MCF 10A (cell line): ENCODE measurements around the gene ACO1. TPM values are rescaled to one million over a fixed set of nuclear protein-coding genes. Genes with fewer than 3 reads are reported as not detected.
"Not testable (repeated sequence)": the region's sequence is repeated elsewhere in the genome, so short reads cannot be mapped to it uniquely, and the experiment has no call there.

Experiments
- BruUV-seq: library from RNA; stranded (reverse); fragments of 400-500 nt; replicated peaks from 2 replicates; lab custom pipeline; 2021; lab: Mats Ljungman, UMichigan
- CTCF ChIA-PET: fragments of 300-600 bp; sonication (Branson Sonifier 250); formaldehyde crosslinking; extraction: SDS; loops from one replicate; lab custom pipeline; 2021; ENCODE audit warnings: antibody characterized with exemption, inconsistent platforms; lab: Yijun Ruan, JAX
- POLR2A ChIA-PET: fragments of 300-600, 350-650 bp; sonication (Branson Sonifier 250); formaldehyde crosslinking; extraction: SDS; loops from one replicate; lab custom pipeline; 2020; ENCODE audit warnings: antibody characterized with exemption, inconsistent platforms; lab: Yijun Ruan, JAX
- DNase-seq: peaks from one replicate; pipeline ENCODE4 v3.0.0-alpha.2; 2018; ENCODE audit not compliant: unreplicated experiment
- H3K27ac Mint-ChIP-seq: one replicate; pipeline ENCODE4 v1.8.0; 2022; ENCODE audit warnings: mild to moderate bottlenecking, low read depth, mixed read lengths; ENCODE audit not compliant: unreplicated experiment
- H3K27me3 Mint-ChIP-seq: one replicate; pipeline ENCODE4 v1.8.0; 2022; ENCODE audit warnings: mixed read lengths; ENCODE audit not compliant: insufficient read depth, unreplicated experiment
- H3K36me3 Mint-ChIP-seq: one replicate; pipeline ENCODE4 v1.8.0; 2022; ENCODE audit warnings: mild to moderate bottlenecking, moderate library complexity, mixed read lengths; ENCODE audit not compliant: insufficient read depth, unreplicated experiment
- H3K4me1 Mint-ChIP-seq: one replicate; pipeline ENCODE4 v1.8.0; 2022; ENCODE audit warnings: mixed read lengths; ENCODE audit not compliant: insufficient read depth, unreplicated experiment
- H3K4me3 Mint-ChIP-seq: one replicate; pipeline ENCODE4 v1.8.0; 2022; ENCODE audit warnings: mild to moderate bottlenecking, moderate library complexity, mixed read lengths; ENCODE audit not compliant: unreplicated experiment
- H3K9me3 Mint-ChIP-seq: one replicate; pipeline ENCODE4 v1.8.0; 2022; ENCODE audit warnings: mixed read lengths; ENCODE audit not compliant: unreplicated experiment
- intact Hi-C: fragments of 100-400 bp; cut with micrococcal nuclease; formaldehyde crosslinking; loops from 2 replicates; pipeline ENCODE4 v1.14.1; 2022
- total RNA-seq: library from RNA; stranded (reverse); gene quantifications from 2 replicates; pipeline ENCODE4 v1.2.3, GENCODE V29; 2022
- TF ChIP-seq, protein P1 (sequence below): fragments of 200-600 bp; IDR thresholded peaks from one replicate; pipeline ENCODE4 v1.8.0; 2022; ENCODE audit warnings: antibody characterized with exemption, mild to moderate bottlenecking; ENCODE audit not compliant: unreplicated experiment

Gene ACO1
- total RNA-seq, 1 experiment from 2014 or later = 28.6 TPM

DNA sequence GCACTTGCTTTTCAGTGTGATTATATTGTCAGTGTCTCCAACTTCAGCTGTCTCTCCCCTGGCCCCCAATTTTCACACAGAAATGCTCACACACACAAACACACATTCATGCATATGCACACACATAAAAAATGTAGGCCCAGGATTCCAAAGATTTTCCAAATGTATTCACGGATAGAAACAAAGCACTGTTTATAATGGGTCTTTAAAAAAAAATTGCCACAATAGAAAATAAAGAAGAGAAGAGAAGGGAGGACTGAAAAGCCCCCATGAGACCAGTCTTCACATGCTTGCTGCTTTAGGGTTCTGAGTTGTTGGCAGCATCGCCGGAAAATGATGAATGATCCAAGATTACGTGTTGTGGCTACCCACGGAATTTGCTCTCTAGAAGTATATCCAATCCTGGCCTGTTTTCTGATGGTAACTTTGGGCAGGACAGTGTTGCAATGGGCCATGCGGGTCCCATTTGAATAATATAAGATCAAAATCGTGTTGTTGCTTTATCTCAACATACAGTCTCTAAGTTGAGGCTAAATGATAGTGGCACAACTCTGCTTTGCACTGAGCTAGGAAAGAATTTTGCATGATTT, 36.2 kb upstream of the ACO1 start:
- ChIA-PET POLR2A (no interaction called here), CTCF (interaction anchor here (0.6 to 1.9 kb wide), 7 partner anchors 9 to 1386 kb away, joined by 3 to 11 read pairs (median 4); no protein-coding TSS in a partner anchor)
- intact Hi-C loops = no loop called here
- BruUV-seq = no TSS peak
- H3K4me3 Mint-ChIP-seq = no peak overlapping the region
- H3K36me3 Mint-ChIP-seq = no peaks in the 10 kb centered on the region
- peaks cover 5% of the 10 kb centered on the region for H3K4me1 Mint-ChIP-seq
- peaks cover 6% of the 10 kb centered on the region for H3K27me3 Mint-ChIP-seq
- DNase-seq = no peak
- no peaks in the 10 kb centered on the region for H3K9me3 Mint-ChIP-seq
- TF ChIP-seq, protein P1, sequence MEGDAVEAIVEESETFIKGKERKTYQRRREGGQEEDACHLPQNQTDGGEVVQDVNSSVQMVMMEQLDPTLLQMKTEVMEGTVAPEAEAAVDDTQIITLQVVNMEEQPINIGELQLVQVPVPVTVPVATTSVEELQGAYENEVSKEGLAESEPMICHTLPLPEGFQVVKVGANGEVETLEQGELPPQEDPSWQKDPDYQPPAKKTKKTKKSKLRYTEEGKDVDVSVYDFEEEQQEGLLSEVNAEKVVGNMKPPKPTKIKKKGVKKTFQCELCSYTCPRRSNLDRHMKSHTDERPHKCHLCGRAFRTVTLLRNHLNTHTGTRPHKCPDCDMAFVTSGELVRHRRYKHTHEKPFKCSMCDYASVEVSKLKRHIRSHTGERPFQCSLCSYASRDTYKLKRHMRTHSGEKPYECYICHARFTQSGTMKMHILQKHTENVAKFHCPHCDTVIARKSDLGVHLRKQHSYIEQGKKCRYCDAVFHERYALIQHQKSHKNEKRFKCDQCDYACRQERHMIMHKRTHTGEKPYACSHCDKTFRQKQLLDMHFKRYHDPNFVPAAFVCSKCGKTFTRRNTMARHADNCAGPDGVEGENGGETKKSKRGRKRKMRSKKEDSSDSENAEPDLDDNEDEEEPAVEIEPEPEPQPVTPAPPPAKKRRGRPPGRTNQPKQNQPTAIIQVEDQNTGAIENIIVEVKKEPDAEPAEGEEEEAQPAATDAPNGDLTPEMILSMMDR = no peak
- H3K27ac Mint-ChIP-seq = no peak overlapping the region

DNA sequence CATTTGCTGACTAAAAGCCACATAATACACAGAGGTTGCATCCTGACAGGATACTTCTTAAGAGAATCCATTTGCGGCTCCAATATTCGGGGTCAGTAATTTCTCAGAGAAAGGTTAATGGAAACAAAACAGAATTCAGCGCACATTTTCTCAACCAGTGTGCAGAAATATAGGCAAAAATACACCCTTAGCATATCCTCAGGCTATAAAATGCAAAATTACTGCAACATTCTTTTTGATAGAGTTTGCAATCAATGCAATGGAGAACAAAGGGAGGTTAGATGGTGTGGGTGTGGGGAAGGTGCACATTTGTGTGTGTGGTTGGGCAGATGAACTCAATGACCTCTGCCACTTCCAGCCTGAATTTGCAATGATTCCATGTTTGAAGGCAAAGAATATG, 35.4 kb upstream of the ACO1 start:
- Mint-ChIP-seq H3K27ac (no peak overlapping the region), H3K4me3 (no peak overlapping the region), H3K36me3 (no peaks in the 10 kb centered on the region), H3K4me1 (peaks cover 5% of the 10 kb centered on the region), H3K27me3 (peaks cover 6% of the 10 kb centered on the region), H3K9me3 (no peaks in the 10 kb centered on the region)
- POLR2A ChIA-PET = no interaction called here
- CTCF ChIA-PET = interaction anchor here (1.2 kb wide), 1 partner anchor 10 kb away, joined by 4 read pairs; no protein-coding TSS in a partner anchor
- BruUV-seq = no TSS peak
- intact Hi-C loops = no loop called here
- TF ChIP-seq, protein P1 = no peak
- no peak for DNase-seq

DNA sequence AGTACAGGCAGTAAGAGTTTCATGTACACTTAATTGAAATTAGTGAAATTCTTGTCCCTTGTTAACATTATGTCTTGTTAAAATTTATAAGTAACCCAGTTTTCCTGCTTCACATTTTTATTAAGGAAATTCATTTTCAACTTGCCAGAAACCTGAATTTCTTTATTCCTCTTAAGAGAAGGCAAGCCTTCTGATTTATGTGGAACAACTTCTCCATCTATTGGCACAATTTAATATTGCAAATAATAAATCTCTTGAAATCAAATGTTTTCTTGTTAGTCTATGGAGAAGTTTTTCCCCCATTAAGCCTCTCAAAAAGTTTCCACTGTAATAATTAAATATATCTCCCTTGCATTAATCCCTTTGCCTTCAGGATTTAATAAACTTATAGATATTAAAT, 33.8 kb upstream of the ACO1 start:
- Mint-ChIP-seq H3K4me1 (no peaks in the 10 kb centered on the region), H3K4me3 (no peak overlapping the region), H3K27ac (no peak overlapping the region), H3K9me3 (no peaks in the 10 kb centered on the region), H3K27me3 (peaks cover 6% of the 10 kb centered on the region), H3K36me3 (no peaks in the 10 kb centered on the region)
- BruUV-seq = no TSS peak
- CTCF ChIA-PET = interaction anchor here (0.6 to 3.0 kb wide), 10 partner anchors 12 to 434 kb away, joined by 3 to 16 read pairs (median 4); no protein-coding TSS in a partner anchor
- POLR2A ChIA-PET = no interaction called here
- DNase-seq = peak; percentile 33
- intact Hi-C loops = loop anchor here (1.0 to 10.0 kb wide), 5 partner anchors 86 to 546 kb away; no protein-coding TSS in a partner anchor
- TF ChIP-seq, protein P1 = peak; percentile 28

GRCh38 chr9:32351845-32352244, 32.6 kb upstream of the ACO1 start:
- CTCF ChIA-PET = interaction anchor here (0.5 to 3.0 kb wide), 10 partner anchors 9 to 218 kb away, joined by 3 to 16 read pairs (median 4); no protein-coding TSS in a partner anchor
- DNase-seq = no peak
- no peak overlapping the region for H3K27ac Mint-ChIP-seq

GRCh38 chr9:32353476-32353875, 31.0 kb upstream of the ACO1 start:
- intact Hi-C loops = loop anchor here (5.0 to 10.0 kb wide), 3 partner anchors 89 to 549 kb away; no protein-coding TSS in a partner anchor
- DNase-seq, H3K4me1 Mint-ChIP-seq, H3K27me3 Mint-ChIP-seq, H3K27ac Mint-ChIP-seq, POLR2A ChIA-PET, BruUV-seq, H3K4me3 Mint-ChIP-seq, H3K9me3 Mint-ChIP-seq, H3K36me3 Mint-ChIP-seq, CTCF ChIA-PET: not testable (repeated sequence)

More at GRCh38 chr9:32351845-32352244, 32.6 kb upstream of the ACO1 start:
- Mint-ChIP-seq H3K36me3 (no peaks in the 10 kb centered on the region), H3K27me3 (peaks cover 6% of the 10 kb centered on the region), H3K9me3 (no peaks in the 10 kb centered on the region), H3K4me1 (no peaks in the 10 kb centered on the region), H3K4me3 (no peak overlapping the region)
- intact Hi-C loops = loop anchor here (5.0 to 10.0 kb wide), 3 partner anchors 87 to 547 kb away; no protein-coding TSS in a partner anchor
- TF ChIP-seq, protein P1 = no peak
- POLR2A ChIA-PET = no interaction called here
- BruUV-seq = no TSS peak
